HUES64 (cell line): Measurements from ENCODE around the gene UBXN7.
"Not testable (repeated sequence)": the region's sequence is repeated elsewhere in the genome, so short reads cannot be mapped to it uniquely, and the experiment has no call there.

Experiments
- H3K27ac ChIP-seq: 2 replicates; pipeline ENCODE4 v1.7.0; 2013; ENCODE audit warnings: low read depth, low read length, inconsistent platforms
- H3K27me3 ChIP-seq: 2 replicates; pipeline ENCODE4 v1.6.1; 2013; ENCODE audit warnings: mild to moderate bottlenecking, low read length; ENCODE audit not compliant: insufficient read depth
- H3K36me3 ChIP-seq: 2 replicates; pipeline ENCODE4 v1.6.1; 2013; ENCODE audit warnings: mild to moderate bottlenecking, low read length; ENCODE audit not compliant: insufficient read depth
- H3K4me1 ChIP-seq: 2 replicates; pipeline ENCODE4 v1.6.1; 2013; ENCODE audit warnings: mild to moderate bottlenecking, low read length, moderate library complexity; ENCODE audit not compliant: insufficient read depth
- H3K4me3 ChIP-seq: 2 replicates; pipeline ENCODE4 v1.5.1; 2013; ENCODE audit warnings: mild to moderate bottlenecking, low read length, moderate library complexity
- H3K9ac ChIP-seq: 2 replicates; pipeline ENCODE4 v1.6.1; 2013; ENCODE audit warnings: mild to moderate bottlenecking, low read depth, low read length
- H3K9me3 ChIP-seq: 2 replicates; pipeline ENCODE4 v1.6.1; 2013; ENCODE audit warnings: low read depth, low read length; ENCODE audit not compliant: insufficient read depth
- WGBS: fragments of 150-250, 120-280 bp; methylation state at CpG from one replicate; pipeline ENCODE4 v1.1.7; 2013; ENCODE audit warnings: missing lambda C conversion rate; 5-methylcytosine and 5-hydroxymethylcytosine counted together

The UBXN7 gene

GRCh38 chr3:196335503-196335948 lies 96.7 kb downstream of the UBXN7 start:
- Histone ChIP-seq H3K4me1 (peaks cover 2% of the 10 kb centered on the region; the same call in 1 of the 2 replicates), H3K27ac (no peak overlapping the region)
- 92% methylated on average over 12 of the region's 12 CpGs for WGBS

GRCh38 chr3:196334982-196335381 lies 97.2 kb downstream of the UBXN7 start:
- Histone ChIP-seq H3K27ac (no peak overlapping the region), H3K27me3 (no peaks in the 10 kb centered on the region), H3K36me3 (no peaks in the 10 kb centered on the region), H3K9ac (no peak overlapping the region), H3K4me1 (no peaks in the 10 kb centered on the region), H3K4me3 (no peak overlapping the region), H3K9me3 (no peaks in the 10 kb centered on the region)
- 100% methylated on average over 1 of the region's 1 CpG for WGBS

More at GRCh38 chr3:196335503-196335948, 96.7 kb downstream of the UBXN7 start:
- Histone ChIP-seq H3K9me3 (no peaks in the 10 kb centered on the region), H3K27me3 (no peaks in the 10 kb centered on the region), H3K36me3 (no peaks in the 10 kb centered on the region), H3K4me3 (no peak overlapping the region), H3K9ac (no peak overlapping the region)

GRCh38 chr3:196332168-196332567 lies 100.1 kb downstream of the UBXN7 start:
- Histone ChIP-seq H3K9me3 (no peaks in the 10 kb centered on the region), H3K27ac (no peak overlapping the region), H3K4me1 (no peaks in the 10 kb centered on the region), H3K27me3 (no peaks in the 10 kb centered on the region), H3K36me3 (no peaks in the 10 kb centered on the region), H3K4me3 (no peak overlapping the region), H3K9ac (no peak overlapping the region)
- WGBS: 92% methylated on average over 8 of the region's 8 CpGs

- Histone ChIP-seq H3K27me3 (no peaks in the 10 kb centered on the region), H3K9ac (no peak overlapping the region), H3K36me3 (no peaks in the 10 kb centered on the region), H3K27ac (no peak overlapping the region), H3K4me3 (no peak overlapping the region), H3K4me1 (no peaks in the 10 kb centered on the region), H3K9me3 (no peaks in the 10 kb centered on the region)
- 66% methylated on average over 6 of the region's 6 CpGs for WGBS
Measured at GRCh38 chr3:196327405-196327804, 104.8 kb downstream of the UBXN7 start.

- H3K27me3 ChIP-seq: no peaks in the 10 kb centered on the region
- no peak overlapping the region for H3K27ac ChIP-seq
- H3K36me3 ChIP-seq: no peaks in the 10 kb centered on the region
- no peaks in the 10 kb centered on the region for H3K4me1 ChIP-seq
- H3K9me3 ChIP-seq: no peaks in the 10 kb centered on the region
- no peak overlapping the region for H3K4me3 ChIP-seq
- WGBS: 75% methylated on average over 9 of the region's 9 CpGs
- no peak overlapping the region for H3K9ac ChIP-seq
Measured at GRCh38 chr3:196326936-196327335, 105.3 kb downstream of the UBXN7 start.

GRCh38 chr3:196323691-196324090 lies 108.5 kb downstream of the UBXN7 start:
- WGBS: 81% methylated on average over 11 of the region's 11 CpGs
- Histone ChIP-seq H3K4me1 (no peaks in the 10 kb centered on the region), H3K4me3 (no peak overlapping the region), H3K9me3 (no peaks in the 10 kb centered on the region), H3K27ac (no peak overlapping the region), H3K27me3 (no peaks in the 10 kb centered on the region), H3K9ac (no peak overlapping the region), H3K36me3 (no peaks in the 10 kb centered on the region)

- Histone ChIP-seq H3K27ac (no peak overlapping the region), H3K9me3 (no peaks in the 10 kb centered on the region), H3K27me3 (no peaks in the 10 kb centered on the region), H3K4me3 (no peak overlapping the region), H3K4me1 (no peaks in the 10 kb centered on the region), H3K9ac (no peak overlapping the region), H3K36me3 (no peaks in the 10 kb centered on the region)
- 91% methylated on average over 3 of the region's 4 CpGs for WGBS
Measured at GRCh38 chr3:196323016-196323415, 109.2 kb downstream of the UBXN7 start.

GRCh38 chr3:196321162-196321561 lies 111.1 kb downstream of the UBXN7 start:
- Histone ChIP-seq H3K27ac (no peak overlapping the region), H3K9ac (no peak overlapping the region), H3K9me3 (no peaks in the 10 kb centered on the region), H3K4me1 (no peaks in the 10 kb centered on the region), H3K4me3 (no peak overlapping the region), H3K36me3 (no peaks in the 10 kb centered on the region), H3K27me3 (no peaks in the 10 kb centered on the region)
- 91% methylated on average over 11 of the region's 11 CpGs for WGBS

GRCh38 chr3:196320137-196320536 lies 112.1 kb downstream of the UBXN7 start:
- no peak overlapping the region for H3K4me3 ChIP-seq
- H3K9ac ChIP-seq: no peak overlapping the region
- 97% methylated on average over 3 of the region's 3 CpGs for WGBS
- no peaks in the 10 kb centered on the region for H3K27me3 ChIP-seq
- no peak overlapping the region for H3K27ac ChIP-seq
- peaks cover 4% of the 10 kb centered on the region; the same call in 1 of the 2 replicates for H3K36me3 ChIP-seq
- H3K9me3 ChIP-seq: no peaks in the 10 kb centered on the region
- no peaks in the 10 kb centered on the region for H3K4me1 ChIP-seq

- no peaks in the 10 kb centered on the region for H3K9me3 ChIP-seq
- peak within 1 kb of the TSS; percentile 95 for H3K4me3 ChIP-seq
- H3K9ac ChIP-seq: peak within 1 kb of the TSS; percentile 89
- H3K27ac ChIP-seq: peak within 1 kb of the TSS; percentile 73
- under 1% methylated on average over 92 of the region's 92 CpGs for WGBS
- H3K36me3 ChIP-seq: peaks cover 8% of the 10 kb centered on the region; the same call in 1 of the 2 replicates
- no peaks in the 10 kb centered on the region for H3K4me1 ChIP-seq
- no peaks in the 10 kb centered on the region for H3K27me3 ChIP-seq
Measured at GRCh38 chr3:196317687-196318467, 114.3 kb downstream of the UBXN7 start, which contains the start of gene DYNLT2B. Gene DYNLT2B (minus strand): TSS chr3:196318240. CDS start chr3:196318152, 88 bp downstream.

GRCh38 chr3:196316799-196317686 lies 115.2 kb downstream of the UBXN7 start:
- H3K36me3 ChIP-seq, H3K9me3 ChIP-seq, H3K4me1 ChIP-seq, H3K27me3 ChIP-seq: not testable (repeated sequence)
- Histone ChIP-seq H3K27ac (peak overlapping the region; percentile 73), H3K4me3 (peak overlapping the region; percentile 95), H3K9ac (peak overlapping the region; percentile 89)
- 18% methylated on average over 14 of the region's 17 CpGs for WGBS
